ENCODE results near the gene ZNF549. TPM values are rescaled to one million over a fixed set of nuclear protein-coding genes. Genes with fewer than 3 reads are reported as not detected.

Gene ZNF549
- total and polyA plus RNA-seq, 2 of the 8 experiments (the other 6 are each of a cell fraction or from before 2014, with no cell fraction given) = 4.3 to 9.7 TPM

GRCh38 chr19:57583521-57584416, 56.6 kb downstream of the ZNF549 start, which contains the start of gene ZIK1 (continued):
- no peak for TF ChIP-seq NRF1 (IDR thresholded peaks at IDR 0.05; ENCODE audit: low read depth, low read length)
- TF ChIP-seq CHD7 (IDR thresholded peaks at IDR 0.05; ENCODE audit: insufficient replicate concordance, low read length) = no peak
- peak; percentile 22 for TF ChIP-seq SAP30 (IDR thresholded peaks at IDR 0.05; ENCODE audit: insufficient read depth, insufficient replicate concordance, low read length)
- TF ChIP-seq PHF8 (conservative IDR thresholded peaks at IDR 0.05; ENCODE audit: low read depth, low read length) = peak; percentile 64
- TF ChIP-seq SRF (IDR thresholded peaks at IDR 0.05; ENCODE audit: low read depth, low read length) = no peak

Data from H1 (cell line).